Measurements from ENCODE around the gene PRXL2A.
"Not testable (repeated sequence)": the region's sequence is repeated elsewhere in the genome, so short reads cannot be mapped to it uniquely, and the experiment has no call there.

PRXL2A gene

GRCh38 chr10:80411681-80412220 lies 3.4 kb downstream of the PRXL2A start:
- DNase-seq (ENCODE audit: low spot score) = no peak

- no peak for DNase-seq (ENCODE audit: low spot score)
Observed at GRCh38 chr10:80412486-80412885, 4.1 kb downstream of the PRXL2A start.

GRCh38 chr10:80413271-80413996 lies 5.1 kb downstream of the PRXL2A start:
- DNase-seq (ENCODE audit: low spot score) = peak; percentile 29

GRCh38 chr10:80414142-80414895 lies 6.0 kb downstream of the PRXL2A start:
- no peak for DNase-seq (ENCODE audit: low spot score)

GRCh38 chr10:80415734-80416478 lies 7.6 kb downstream of the PRXL2A start:
- DNase-seq (ENCODE audit: low spot score) = no peak

GRCh38 chr10:80416479-80417098 lies 8.2 kb downstream of the PRXL2A start:
- DNase-seq (ENCODE audit: low spot score) = no peak

- not testable (repeated sequence) for DNase-seq (ENCODE audit: low spot score)
Observed at GRCh38 chr10:80417256-80417655, 8.9 kb downstream of the PRXL2A start.

- DNase-seq (ENCODE audit: low spot score) = no peak
Observed at GRCh38 chr10:80421050-80421706, 12.8 kb downstream of the PRXL2A start.

GRCh38 chr10:80421707-80422536 lies 13.6 kb downstream of the PRXL2A start:
- DNase-seq (ENCODE audit: low spot score) = no peak

- DNase-seq (ENCODE audit: low spot score) = no peak
Observed at GRCh38 chr10:80425901-80426300, 17.6 kb downstream of the PRXL2A start.

- no peak for DNase-seq (ENCODE audit: low spot score)
Observed at GRCh38 chr10:80427541-80427940, 19.2 kb downstream of the PRXL2A start.

GRCh38 chr10:80429521-80429973 lies 21.2 kb downstream of the PRXL2A start:
- no peak for DNase-seq (ENCODE audit: low spot score)

GRCh38 chr10:80433134-80433533 lies 24.8 kb downstream of the PRXL2A start:
- no peak for DNase-seq (ENCODE audit: low spot score)

GRCh38 chr10:80436446-80437098 lies 28.2 kb downstream of the PRXL2A start:
- no peak for DNase-seq (ENCODE audit: low spot score)

- no peak for DNase-seq (ENCODE audit: low spot score)
Observed at GRCh38 chr10:80437227-80437626, 28.9 kb downstream of the PRXL2A start.

GRCh38 chr10:80441831-80442230 lies 33.5 kb downstream of the PRXL2A start:
- DNase-seq (ENCODE audit: low spot score) = no peak

GRCh38 chr10:80442879-80443278 lies 34.5 kb downstream of the PRXL2A start:
- no peak for DNase-seq (ENCODE audit: low spot score)

GRCh38 chr10:80443531-80443974 lies 35.2 kb downstream of the PRXL2A start:
- no peak for DNase-seq (ENCODE audit: low spot score)

- no peak for DNase-seq (ENCODE audit: low spot score)
Observed at GRCh38 chr10:80444124-80444523, 35.8 kb downstream of the PRXL2A start.

Measured in hepatic stellate cell (primary cell).